Posterior vena cava (tissue), 2 donors: ENCODE measurements around the gene MAPK8IP2. TPM values are rescaled to one million over a fixed set of nuclear protein-coding genes. Genes with fewer than 3 reads are reported as not detected.
"Not testable (repeated sequence)": the region's sequence is repeated elsewhere in the genome, so short reads cannot be mapped to it uniquely, and the experiment has no call there.

Source experiments
- DNase-seq: peaks from one replicate; pipeline ENCODE4 v3.0.0-alpha.2; 2020; ENCODE audit warnings: low spot score
- intact Hi-C, 2 donors: fragments of 100-400 bp; cut with DNase I; formaldehyde crosslinking; loops; one replicate each; pipeline versions ENCODE4 v1.14.1 to v1.14.2; 2022 to 2023
- total RNA-seq, 2 donors: library from RNA; stranded (reverse); fragmentation: NEBNext Ultra II Directional; extraction: Animal tissue kit (Norgen Biotek cat#: 25700); gene quantifications; one replicate each; pipeline ENCODE4 v1.2.1, GENCODE V29; 2021
- donor health status: DM: yes; HTN: yes; CAD: no.
- donor health status: DM: yes; HTN: yes; CAD: no.

MAPK8IP2 gene
- total RNA-seq, 2 donors from 2014 or later, result 0.24 to 0.56 TPM

GRCh38 chr22:50608996-50609395, 8.4 kb downstream of the MAPK8IP2 start:
- intact Hi-C loops, result no loop called here

GRCh38 chr22:50609599-50609998, 9.0 kb downstream of the MAPK8IP2 start:
- no peak for DNase-seq
- intact Hi-C loops, result no loop called here

More at GRCh38 chr22:50608996-50609395, 8.4 kb downstream of the MAPK8IP2 start:
- no peak for DNase-seq

- no peak for DNase-seq
- intact Hi-C loops, result no loop called here
These were observed 9.5 kb downstream of the MAPK8IP2 start for GRCh38 chr22:50610041-50610451.

- intact Hi-C loops, result no loop called here
- DNase-seq, result no peak
These were observed 10.0 kb downstream of the MAPK8IP2 start for GRCh38 chr22:50610581-50610980.

GRCh38 chr22:50611341-50612060, 10.9 kb downstream of the MAPK8IP2 start:
- no peak for DNase-seq
- intact Hi-C loops, result no loop called here

- no peak for DNase-seq
- intact Hi-C loops, result no loop called here
These were observed 11.6 kb downstream of the MAPK8IP2 start for GRCh38 chr22:50612168-50612527.

- intact Hi-C loops, result no loop called here
- DNase-seq, result no peak
These were observed 12.1 kb downstream of the MAPK8IP2 start for GRCh38 chr22:50612528-50613221.

GRCh38 chr22:50613291-50613981, 12.8 kb downstream of the MAPK8IP2 start:
- DNase-seq, result no peak
- intact Hi-C loops, result no loop called here

- DNase-seq, intact Hi-C loops: not testable (repeated sequence)
These were observed 13.7 kb downstream of the MAPK8IP2 start for GRCh38 chr22:50614296-50614695.

- intact Hi-C loops, result no loop called here
- DNase-seq, result no peak
These were observed 20.2 kb downstream of the MAPK8IP2 start for GRCh38 chr22:50620593-50621355.

GRCh38 chr22:50621356-50621880, 20.8 kb downstream of the MAPK8IP2 start:
- peak; percentile 45 for DNase-seq
- intact Hi-C loops, result no loop called here

- intact Hi-C loops, result no loop called here
- DNase-seq, result peak; percentile 74
These were observed 21.5 kb downstream of the MAPK8IP2 start for GRCh38 chr22:50621948-50622722.

GRCh38 chr22:50622723-50623327, 22.2 kb downstream of the MAPK8IP2 start:
- peak; percentile 63 for DNase-seq
- intact Hi-C loops, result no loop called here

- intact Hi-C loops, result no loop called here
- DNase-seq, result no peak
These were observed 23.9 kb downstream of the MAPK8IP2 start for GRCh38 chr22:50624347-50625130.

- intact Hi-C loops, result no loop called here
These were observed 24.6 kb downstream of the MAPK8IP2 start for GRCh38 chr22:50625131-50625567.

GRCh38 chr22:50625568-50626313, 25.1 kb downstream of the MAPK8IP2 start:
- DNase-seq, result peak; percentile 78
- intact Hi-C loops, result no loop called here

More at GRCh38 chr22:50625131-50625567, 24.6 kb downstream of the MAPK8IP2 start:
- no peak for DNase-seq
